ENCODE measurements around the gene ARPC5L.
"Not testable (repeated sequence)": the region's sequence is repeated elsewhere in the genome, so short reads cannot be mapped to it uniquely, and the experiment has no call there.

ARPC5L gene

GRCh38 chr9:124861342-124862229 is at the start of gene ARPC5L, which contains the start of gene RPL35:
TSS of gene ARPC5L (plus strand) at chr9:124862130. CDS start at chr9:124869291, 7,161 bp downstream.
TSS of gene RPL35 (minus strand) at chr9:124861957. CDS start at chr9:124861912, 45 bp downstream.
- peak; percentile 80 for DNase-seq (ENCODE audit: low read depth)

- peak; percentile 93 for DNase-seq (ENCODE audit: low read depth)
These were observed 49.5 kb upstream of the ARPC5L start for GRCh38 chr9:124812441-124812876.

GRCh38 chr9:124813041-124813440 is 48.9 kb upstream of the ARPC5L start:
- no peak for DNase-seq (ENCODE audit: low read depth)

- no peak for DNase-seq (ENCODE audit: low read depth)
These were observed 48.3 kb upstream of the ARPC5L start for GRCh38 chr9:124813501-124814163.

- no peak for DNase-seq (ENCODE audit: low read depth)
These were observed 47.8 kb upstream of the ARPC5L start for GRCh38 chr9:124814164-124814535.

GRCh38 chr9:124815601-124816000 is 46.3 kb upstream of the ARPC5L start:
- no peak for DNase-seq (ENCODE audit: low read depth)

- no peak for DNase-seq (ENCODE audit: low read depth)
These were observed 43.3 kb upstream of the ARPC5L start for GRCh38 chr9:124818431-124819281.

GRCh38 chr9:124820698-124821623 is 41.0 kb upstream of the ARPC5L start:
- no peak for DNase-seq (ENCODE audit: low read depth)

GRCh38 chr9:124828489-124829333 is 33.2 kb upstream of the ARPC5L start:
- no peak for DNase-seq (ENCODE audit: low read depth)

GRCh38 chr9:124829334-124829669 is 32.6 kb upstream of the ARPC5L start:
- DNase-seq (ENCODE audit: low read depth), result no peak

GRCh38 chr9:124830593-124830992 is 31.3 kb upstream of the ARPC5L start:
- no peak for DNase-seq (ENCODE audit: low read depth)

- no peak for DNase-seq (ENCODE audit: low read depth)
These were observed 30.1 kb upstream of the ARPC5L start for GRCh38 chr9:124831642-124832364.

GRCh38 chr9:124834591-124834990 is 27.3 kb upstream of the ARPC5L start:
- DNase-seq (ENCODE audit: low read depth), result no peak

- peak; percentile 61 for DNase-seq (ENCODE audit: low read depth)
These were observed 26.8 kb upstream of the ARPC5L start for GRCh38 chr9:124835026-124835557.

GRCh38 chr9:124838132-124838531 is 23.8 kb upstream of the ARPC5L start:
- DNase-seq (ENCODE audit: low read depth), result not testable (repeated sequence)

GRCh38 chr9:124838567-124839275 is 23.2 kb upstream of the ARPC5L start:
- not testable (repeated sequence) for DNase-seq (ENCODE audit: low read depth)

- no peak for DNase-seq (ENCODE audit: low read depth)
These were observed 22.2 kb upstream of the ARPC5L start for GRCh38 chr9:124839612-124840299.

- no peak for DNase-seq (ENCODE audit: low read depth)
These were observed 21.6 kb upstream of the ARPC5L start for GRCh38 chr9:124840300-124840833.
